Caco-2 (cell line): Measurements from ENCODE around the gene KCTD17. TPM values are rescaled to one million over a fixed set of nuclear protein-coding genes. Genes with fewer than 3 reads are reported as not detected.

Source experiments
- BruUV-seq: library from RNA; stranded (reverse); fragments of 400-500 nt; replicated peaks from 2 replicates; lab custom pipeline; 2021; lab: Mats Ljungman, UMichigan
- CTCF ChIA-PET: fragments of 300-600 bp; sonication (Branson Sonifier 250); formaldehyde crosslinking; loops from one replicate; lab custom pipeline; 2022; ENCODE audit warnings: antibody characterized with exemption; lab: Charles Lee
- POLR2A ChIA-PET: fragments of 300-600 bp; sonication (Branson Sonifier 250); formaldehyde crosslinking; loops from one replicate; lab custom pipeline; 2022; ENCODE audit warnings: antibody characterized with exemption; lab: Charles Lee
- DNase-seq, 2 experiments: peaks; one replicate each; pipeline versions ENCODE4 v3.0.0 to v3.0.0-alpha.2; 2020 to 2022
- H3K27me3 ChIP-seq: replicated peaks from 2 replicates; pipeline ENCODE4 v1.6.0; 2011; ENCODE audit warnings: low read length; ENCODE audit not compliant: control insufficient read depth, insufficient read depth
- H3K36me3 ChIP-seq: 2 replicates; pipeline ENCODE4 v1.5.1; 2011; ENCODE audit warnings: low read length; ENCODE audit not compliant: control insufficient read depth, insufficient read depth
- H3K4me1 ChIP-seq: fragments of 250-450 bp; sonication (Bioruptor Pico); 2 replicates; pipeline ENCODE4 v1.5.1; 2020; ENCODE audit warnings: mild to moderate bottlenecking
- H3K4me3 ChIP-seq: 2 replicates; pipeline ENCODE4 v1.5.1; 2011; ENCODE audit warnings: low read depth, mild to moderate bottlenecking, control low read depth, low read length
- H3K9me3 ChIP-seq: fragments of 250-450 bp; sonication (Bioruptor Pico); 2 replicates; pipeline ENCODE4 v1.5.1; 2020; ENCODE audit warnings: mild to moderate bottlenecking, moderate library complexity
- H3K27ac Mint-ChIP-seq: one replicate; pipeline ENCODE4 v1.8.0; 2022; ENCODE audit warnings: mixed read lengths; ENCODE audit not compliant: unreplicated experiment
- H3K27me3 Mint-ChIP-seq: one replicate; pipeline ENCODE4 v1.8.0; 2022; ENCODE audit warnings: mixed read lengths; ENCODE audit not compliant: insufficient read depth, unreplicated experiment
- H3K36me3 Mint-ChIP-seq: one replicate; pipeline ENCODE4 v1.8.0; 2022; ENCODE audit warnings: mild to moderate bottlenecking, mixed read lengths; ENCODE audit not compliant: insufficient read depth, unreplicated experiment
- H3K4me1 Mint-ChIP-seq: one replicate; pipeline ENCODE4 v1.8.0; 2022; ENCODE audit warnings: low read depth, mixed read lengths; ENCODE audit not compliant: unreplicated experiment
- H3K4me3 Mint-ChIP-seq: one replicate; pipeline ENCODE4 v1.8.0; 2022; ENCODE audit warnings: mild to moderate bottlenecking, moderate library complexity, mixed read lengths; ENCODE audit not compliant: unreplicated experiment
- H3K9me3 Mint-ChIP-seq: one replicate; pipeline ENCODE4 v1.8.0; 2022; ENCODE audit warnings: mixed read lengths; ENCODE audit not compliant: unreplicated experiment
- CTCF ChIP-seq, 2 experiments: fragments of 200-600 bp in 1 of 2; IDR thresholded peaks; 1 replicate in 1 of 2; 2 replicates in 1 of 2; pipeline versions ENCODE4 v1.5.1 to v1.8.0; 2011 to 2022; ENCODE audit warnings: antibody characterized with exemption in 1 of 2, control low read depth in 1 of 2, inconsistent platforms in 1 of 2, low read depth in 1 of 2, low read length in 1 of 2, mild to moderate bottlenecking in 1 of 2, moderate library complexity in 1 of 2; ENCODE audit not compliant: insufficient read depth in 1 of 2, severe bottlenecking in 1 of 2, unreplicated experiment in 1 of 2
- intact Hi-C: fragments of 100-400 bp; cut with micrococcal nuclease; formaldehyde crosslinking; loops from one replicate; pipeline ENCODE4 v1.10.0; 2022; ENCODE audit not compliant: unreplicated experiment
- total RNA-seq: library from RNA; stranded (reverse); gene quantifications from 2 replicates; pipeline ENCODE4 v1.2.3, GENCODE V29; 2022

KCTD17 gene
- total RNA-seq, 1 experiment from 2014 or later: 19.8 TPM

- H3K9me3 ChIP-seq: no peaks in the 10 kb centered on the region
- intact Hi-C loops: loop anchor here (1.0 to 5.0 kb wide), 4 partner anchors 12 to 45 kb away; partner anchors contain the start of gene KCTD17
- H3K27me3 ChIP-seq: no peaks in the 10 kb centered on the region
- peak overlapping the region; percentile 37 for H3K4me3 ChIP-seq
- Mint-ChIP-seq H3K4me1 (peaks cover 30% of the 10 kb centered on the region), H3K27me3 (no peaks in the 10 kb centered on the region), H3K27ac (peak overlapping the region; percentile 99), H3K9me3 (no peaks in the 10 kb centered on the region), H3K4me3 (peak overlapping the region; percentile 77), H3K36me3 (peaks cover 33% of the 10 kb centered on the region)
- peaks cover 2% of the 10 kb centered on the region; the same call in 1 of the 2 replicates for H3K36me3 ChIP-seq
- TF ChIP-seq CTCF (IDR thresholded peaks at IDR 0.05; ENCODE audit: insufficient read depth in 1 of 2, low read depth in 1 of 2, low read length in 1 of 2, severe bottlenecking in 1 of 2, unreplicated experiment in 1 of 2): no peak
- H3K4me1 ChIP-seq: peaks cover 44% of the 10 kb centered on the region
- ChIA-PET POLR2A (interaction anchor here (0.8 to 3.1 kb wide), 10 partner anchors 11 to 503 kb away, joined by 3 to 39 read pairs (median 8); partner anchors contain the start of genes EIF3D, KCTD17, MPST and TST), CTCF (interaction anchor here (0.5 to 4.6 kb wide), 10 partner anchors 12 to 256 kb away, joined by 3 to 45 read pairs (median 4); partner anchors contain the start of genes IFT27, KCTD17, MPST and TST)
- TSS peak; percentile 97 for BruUV-seq
- no peak for DNase-seq
Measured at GRCh38 chr22:37032134-37032534, 19.4 kb upstream of the KCTD17 start.

GRCh38 chr22:37032535-37033460 lies 18.7 kb upstream of the KCTD17 start:
- no peaks in the 10 kb centered on the region for H3K9me3 Mint-ChIP-seq
- Histone ChIP-seq H3K36me3 (peaks cover 2% of the 10 kb centered on the region; the same call in 1 of the 2 replicates), H3K9me3 (no peaks in the 10 kb centered on the region), H3K27me3 (no peaks in the 10 kb centered on the region), H3K4me1 (peaks cover 44% of the 10 kb centered on the region), H3K4me3 (peak overlapping the region; percentile 37)
- peaks cover 34% of the 10 kb centered on the region for H3K36me3 Mint-ChIP-seq
- ChIA-PET POLR2A (interaction anchor here (0.6 to 3.1 kb wide), 12 partner anchors 10 to 504 kb away, joined by 3 to 39 read pairs (median 6); partner anchors contain the start of genes EIF3D, KCTD17, MPST and TST), CTCF (interaction anchor here (0.5 to 4.6 kb wide), 8 partner anchors 11 to 257 kb away, joined by 3 to 45 read pairs (median 6); partner anchors contain the start of genes IFT27, KCTD17, MPST and TST)
- peaks cover 30% of the 10 kb centered on the region for H3K4me1 Mint-ChIP-seq
- peak overlapping the region; percentile 99 for H3K27ac Mint-ChIP-seq
- no peaks in the 10 kb centered on the region for H3K27me3 Mint-ChIP-seq
- peak overlapping the region; percentile 77 for H3K4me3 Mint-ChIP-seq
- DNase-seq: peak; percentile 96 to 97
- TSS peak; percentile 25 for BruUV-seq
- TF ChIP-seq CTCF (IDR thresholded peaks at IDR 0.05; ENCODE audit: insufficient read depth in 1 of 2, low read depth in 1 of 2, low read length in 1 of 2, severe bottlenecking in 1 of 2, unreplicated experiment in 1 of 2): no peak
- intact Hi-C loops: loop anchor here (1.0 to 5.0 kb wide), 4 partner anchors 12 to 45 kb away; partner anchors contain the start of gene KCTD17
